ENCODE data around the gene ERC2.

The ERC2 gene

GRCh38 chr3:56397798-56398197 lies 70.5 kb downstream of the ERC2 start:
- Mint-ChIP-seq H3K4me3 (no peak overlapping the region), H3K4me1 (no peaks in the 10 kb centered on the region), H3K27me3 (ENCODE audit: low read depth) (peaks cover 15% of the 10 kb centered on the region), H3K9me3 (peaks cover 3% of the 10 kb centered on the region), H3K36me3 (ENCODE audit: low read depth) (no peaks in the 10 kb centered on the region), H3K27ac (no peak overlapping the region)
- no peak for TF ChIP-seq CTCF (IDR thresholded peaks at IDR 0.05; ENCODE audit: unreplicated experiment in 3 of 3)

- Mint-ChIP-seq H3K9me3 (no peaks in the 10 kb centered on the region), H3K4me3 (no peak overlapping the region), H3K4me1 (no peaks in the 10 kb centered on the region), H3K27ac (no peak overlapping the region), H3K27me3 (ENCODE audit: low read depth) (no peaks in the 10 kb centered on the region), H3K36me3 (ENCODE audit: low read depth) (no peaks in the 10 kb centered on the region)
- TF ChIP-seq CTCF (IDR thresholded peaks at IDR 0.05; ENCODE audit: unreplicated experiment in 3 of 3): no peak
Measured at GRCh38 chr3:56389183-56389830, 79.0 kb downstream of the ERC2 start.

- no peak for TF ChIP-seq CTCF (IDR thresholded peaks at IDR 0.05; ENCODE audit: unreplicated experiment in 3 of 3)
- H3K9me3 Mint-ChIP-seq: no peaks in the 10 kb centered on the region
- H3K27ac Mint-ChIP-seq: no peak overlapping the region
- H3K36me3 Mint-ChIP-seq (ENCODE audit: low read depth): no peaks in the 10 kb centered on the region
- H3K4me1 Mint-ChIP-seq: no peaks in the 10 kb centered on the region
- H3K27me3 Mint-ChIP-seq (ENCODE audit: low read depth): no peaks in the 10 kb centered on the region
- no peak overlapping the region for H3K4me3 Mint-ChIP-seq
Measured at GRCh38 chr3:56383092-56383491, 85.2 kb downstream of the ERC2 start.

GRCh38 chr3:56379723-56380287 lies 88.5 kb downstream of the ERC2 start:
- TF ChIP-seq CTCF (IDR thresholded peaks at IDR 0.05; ENCODE audit: unreplicated experiment in 3 of 3): no peak
- Mint-ChIP-seq H3K4me3 (no peak overlapping the region), H3K27me3 (ENCODE audit: low read depth) (no peaks in the 10 kb centered on the region), H3K27ac (no peak overlapping the region), H3K4me1 (no peaks in the 10 kb centered on the region), H3K9me3 (peaks cover 14% of the 10 kb centered on the region), H3K36me3 (ENCODE audit: low read depth) (no peaks in the 10 kb centered on the region)

GRCh38 chr3:56375654-56376053 lies 92.6 kb downstream of the ERC2 start:
- Mint-ChIP-seq H3K36me3 (ENCODE audit: low read depth) (no peaks in the 10 kb centered on the region), H3K4me1 (no peaks in the 10 kb centered on the region), H3K27ac (no peak overlapping the region), H3K27me3 (ENCODE audit: low read depth) (peaks cover 4% of the 10 kb centered on the region), H3K4me3 (no peak overlapping the region), H3K9me3 (peaks cover 14% of the 10 kb centered on the region)
- TF ChIP-seq CTCF (IDR thresholded peaks at IDR 0.05; ENCODE audit: unreplicated experiment in 3 of 3): no peak

- Mint-ChIP-seq H3K9me3 (peaks cover 14% of the 10 kb centered on the region), H3K27me3 (ENCODE audit: low read depth) (peaks cover 4% of the 10 kb centered on the region)
Measured at GRCh38 chr3:56373386-56373785, 94.9 kb downstream of the ERC2 start.

More at GRCh38 chr3:56373386-56373785, 94.9 kb downstream of the ERC2 start:
- H3K27ac Mint-ChIP-seq: no peak overlapping the region
- no peaks in the 10 kb centered on the region for H3K4me1 Mint-ChIP-seq
- no peaks in the 10 kb centered on the region for H3K36me3 Mint-ChIP-seq (ENCODE audit: low read depth)
- TF ChIP-seq CTCF (IDR thresholded peaks at IDR 0.05; ENCODE audit: unreplicated experiment in 3 of 3): no peak
- no peak overlapping the region for H3K4me3 Mint-ChIP-seq
